Aorta (tissue), 5 donors: Measurements from ENCODE around the gene PAM. TPM values are rescaled to one million over a fixed set of nuclear protein-coding genes. Genes with fewer than 3 reads are reported as not detected.

Experiments
- ATAC-seq: fragments of 200-7000 bp; cut with Tn5 transposase; one replicate; pipeline ENCODE4 v1.9.1; 2022; ENCODE audit warnings: moderate library complexity; ENCODE audit not compliant: low FRiP score
- DNase-seq, 2 donors: peaks; one replicate each; pipeline ENCODE4 v3.0.0-alpha.2; 2020
- H3K27ac ChIP-seq, 2 donors: one replicate each; pipeline ENCODE4 v1.5.1; 2013; ENCODE audit warnings: low read length in 2 of 2, mild to moderate bottlenecking in 2 of 2, moderate library complexity in 2 of 2, control low read depth in 1 of 2, inconsistent platforms in 1 of 2, low read depth in 1 of 2
- H3K27me3 ChIP-seq, 2 donors: one replicate each; pipeline ENCODE4 v1.6.1; 2013; ENCODE audit warnings: control low read depth in 1 of 2, low read length in 1 of 2, mild to moderate bottlenecking in 1 of 2, moderate library complexity in 1 of 2; ENCODE audit not compliant: insufficient read depth in 2 of 2, control insufficient read depth in 1 of 2
- H3K36me3 ChIP-seq, 2 donors: one replicate each; pipeline ENCODE4 v1.6.1; 2013; ENCODE audit warnings: control low read depth in 1 of 2, low read length in 1 of 2, mild to moderate bottlenecking in 1 of 2; ENCODE audit not compliant: insufficient read depth in 2 of 2, control insufficient read depth in 1 of 2
- H3K4me1 ChIP-seq, 2 donors: one replicate each; pipeline ENCODE4 v1.6.1; 2013; ENCODE audit warnings: low read length in 2 of 2, control low read depth in 1 of 2, mild to moderate bottlenecking in 1 of 2, moderate library complexity in 1 of 2; ENCODE audit not compliant: insufficient read depth in 2 of 2, control insufficient read depth in 1 of 2
- H3K4me3 ChIP-seq, 2 donors: one replicate each; pipeline ENCODE4 v1.5.1; 2013; ENCODE audit warnings: low read length in 2 of 2, control low read depth in 1 of 2, mild to moderate bottlenecking in 1 of 2
- H3K9me3 ChIP-seq: one replicate; pipeline ENCODE4 v1.6.1; 2013; ENCODE audit warnings: mild to moderate bottlenecking, low read length; ENCODE audit not compliant: control insufficient read depth
- WGBS, 2 donors: extraction: QIAGEN DNeasy Blood & Tissue Kit; methylation state at CpG; one replicate each; pipeline ENCODE4 v1.1.7; 2013; 5-methylcytosine and 5-hydroxymethylcytosine counted together
- intact Hi-C, 2 donors: fragments of 100-400 bp; cut with DNase I; formaldehyde crosslinking; loops; one replicate each; pipeline versions ENCODE4 v1.14.2 to v1.15.0; 2022
- polyA plus RNA-seq, 2 donors: library from polyadenylated mRNA; stranded (reverse); fragments of 200-250 nt; gene quantifications; one replicate each; pipeline ENCODE4 v1.2.3, GENCODE V29; 2013
- total RNA-seq, 2 donors: library from RNA; stranded (reverse); fragmentation: NEBNext Ultra II Directional; extraction: Animal tissue kit (Norgen Biotek cat#: 25700); gene quantifications; one replicate each; pipeline ENCODE4 v1.2.1, GENCODE V29; 2021
- donor health status: healthy with polysubstance abuse.
- donor health status: Bipolar disorder and iron deficiency.
- donor health status: DM: no; HTN: no; CAD: no.
- donor health status: DM: no; HTN: no; CAD: no.
- donor health status: DM: yes; HTN: yes; CAD: no.

Gene PAM
- total and polyA plus RNA-seq, 4 donors = 382 to 787 (median 620) TPM

- DNase-seq = no peak
- Histone ChIP-seq H3K36me3 (no peaks in the 10 kb centered on the region), H3K27me3 (no peaks in the 10 kb centered on the region), H3K4me1 (peaks cover 8 to 10% of the 10 kb centered on the region in 2 donors), H3K4me3 (no peak overlapping the region), H3K9me3 (no peaks in the 10 kb centered on the region), H3K27ac (no peak overlapping the region)
- 59 to 79% methylated on average over 1 of the region's 1 CpG for WGBS, 2 donors
- intact Hi-C loops = no loop called here
- ATAC-seq = no peak
These were observed 63.2 kb downstream of the PAM start for GRCh38 chr5:102818345-102818744.

GRCh38 chr5:102818934-102819333 lies 63.8 kb downstream of the PAM start:
- Histone ChIP-seq H3K4me1 (peaks cover 8 to 10% of the 10 kb centered on the region in 2 donors), H3K27me3 (no peaks in the 10 kb centered on the region), H3K36me3 (no peaks in the 10 kb centered on the region), H3K4me3 (no peak overlapping the region), H3K27ac (no peak overlapping the region), H3K9me3 (no peaks in the 10 kb centered on the region)
- intact Hi-C loops = no loop called here
- WGBS, 2 donors = 73 to 79% methylated on average over 5 of the region's 5 CpGs
- DNase-seq = no peak
- ATAC-seq = no peak

GRCh38 chr5:102819634-102820033 lies 64.5 kb downstream of the PAM start:
- DNase-seq (no peak), ATAC-seq (no peak)
- no peak overlapping the region for H3K27ac ChIP-seq
- no peaks in the 10 kb centered on the region for H3K36me3 ChIP-seq
- no peaks in the 10 kb centered on the region for H3K9me3 ChIP-seq
- peaks cover 8 to 10% of the 10 kb centered on the region in 2 donors for H3K4me1 ChIP-seq
- WGBS, 2 donors = 52 to 58% methylated on average over 5 of the region's 5 CpGs
- H3K4me3 ChIP-seq = no peak overlapping the region
- H3K27me3 ChIP-seq = no peaks in the 10 kb centered on the region
- intact Hi-C loops = no loop called here

- Histone ChIP-seq H3K4me3 (no peak overlapping the region), H3K4me1 (peaks cover 5 to 8% of the 10 kb centered on the region in 2 donors), H3K9me3 (no peaks in the 10 kb centered on the region), H3K27me3 (no peaks in the 10 kb centered on the region), H3K36me3 (no peaks in the 10 kb centered on the region), H3K27ac (no peak overlapping the region)
- ATAC-seq (no peak), DNase-seq (no peak)
- intact Hi-C loops = no loop called here
- WGBS, 2 donors = 18 to 29% methylated on average over 1 of the region's 1 CpG
These were observed 68.4 kb downstream of the PAM start for GRCh38 chr5:102823441-102823874.

GRCh38 chr5:102826629-102827028 lies 71.5 kb downstream of the PAM start:
- ATAC-seq = no peak
- Histone ChIP-seq H3K4me3 (no peak overlapping the region), H3K36me3 (no peaks in the 10 kb centered on the region), H3K27ac (no peak overlapping the region), H3K9me3 (no peaks in the 10 kb centered on the region), H3K4me1 (peaks cover 4 to 6% of the 10 kb centered on the region in 2 donors), H3K27me3 (no peaks in the 10 kb centered on the region)
- intact Hi-C loops = no loop called here
- DNase-seq = no peak

- ATAC-seq = no peak
- H3K4me1 ChIP-seq = no peaks in the 10 kb centered on the region
- H3K27me3 ChIP-seq = no peaks in the 10 kb centered on the region
- H3K36me3 ChIP-seq = no peaks in the 10 kb centered on the region
- no peaks in the 10 kb centered on the region for H3K9me3 ChIP-seq
- H3K27ac ChIP-seq = no peak overlapping the region
- intact Hi-C loops = no loop called here
- 91 to 95% methylated on average over 2 of the region's 2 CpGs for WGBS, 2 donors
- DNase-seq = no peak
- no peak overlapping the region for H3K4me3 ChIP-seq
These were observed 75.1 kb downstream of the PAM start for GRCh38 chr5:102830241-102830640.

GRCh38 chr5:102832445-102832844 lies 77.3 kb downstream of the PAM start:
- Histone ChIP-seq H3K27me3 (no peaks in the 10 kb centered on the region), H3K4me3 (no peak overlapping the region), H3K36me3 (no peaks in the 10 kb centered on the region), H3K4me1 (peaks cover 3 to 5% of the 10 kb centered on the region in 2 donors), H3K27ac (no peak overlapping the region), H3K9me3 (no peaks in the 10 kb centered on the region)
- ATAC-seq (no peak), DNase-seq (no peak)
- intact Hi-C loops = no loop called here

- intact Hi-C loops = no loop called here
- H3K9me3 ChIP-seq = no peaks in the 10 kb centered on the region
- ATAC-seq = no peak
These were observed 78.0 kb downstream of the PAM start for GRCh38 chr5:102833146-102833545.

GRCh38 chr5:102834438-102834964 lies 79.4 kb downstream of the PAM start:
- Histone ChIP-seq H3K4me1 (peaks cover 3 to 5% of the 10 kb centered on the region in 2 donors), H3K4me3 (no peak overlapping the region), H3K27me3 (no peaks in the 10 kb centered on the region), H3K27ac (no peak overlapping the region), H3K9me3 (no peaks in the 10 kb centered on the region), H3K36me3 (no peaks in the 10 kb centered on the region)
- no peak for DNase-seq
- intact Hi-C loops = no loop called here
- 94 to 100% methylated on average over 1 of the region's 1 CpG for WGBS, 2 donors
- ATAC-seq = no peak

More at GRCh38 chr5:102833146-102833545, 78.0 kb downstream of the PAM start:
- Histone ChIP-seq H3K4me3 (no peak overlapping the region), H3K27ac (no peak overlapping the region), H3K4me1 (peaks cover 3 to 5% of the 10 kb centered on the region in 2 donors), H3K36me3 (no peaks in the 10 kb centered on the region), H3K27me3 (no peaks in the 10 kb centered on the region)
- DNase-seq = no peak
- WGBS, 2 donors = 54 to 65% methylated on average over 1 of the region's 1 CpG
